Activated B cell treated with CpG ODN at 0.5 μM for 24 hours (primary cell): ENCODE results near the gene CDC42EP3. TPM values are rescaled to one million over a fixed set of nuclear protein-coding genes. Genes with fewer than 3 reads are reported as not detected.

Experiments used
- ATAC-seq: fragments of 200-7000 bp; cut with Tn5 transposase; one replicate; pipeline ENCODE4 v1.10.0; 2021; ENCODE audit warnings: low read depth, mild to moderate bottlenecking, moderate library complexity
- CTCF ChIA-PET: fragments of 350-600 bp; sonication (Branson Sonifier 250); formaldehyde crosslinking; loops from one replicate; lab custom pipeline; 2021; ENCODE audit warnings: antibody characterized with exemption; lab: Charles Lee
- POLR2A ChIA-PET: fragments of 350-600 bp; sonication (Branson Sonifier 250); formaldehyde crosslinking; loops from one replicate; lab custom pipeline; 2021; ENCODE audit warnings: antibody characterized with exemption; lab: Charles Lee
- DNase-seq: peaks from one replicate; pipeline ENCODE4 v3.0.0; 2022
- H3K27ac Mint-ChIP-seq: one replicate; pipeline ENCODE4 v1.8.0; 2020; ENCODE audit warnings: mixed read lengths
- H3K27me3 Mint-ChIP-seq: one replicate; pipeline ENCODE4 v1.8.0; 2021; ENCODE audit warnings: mixed read lengths
- H3K36me3 Mint-ChIP-seq: one replicate; pipeline ENCODE4 v1.8.0; 2021; ENCODE audit warnings: low read depth, mixed read lengths
- H3K4me1 Mint-ChIP-seq: one replicate; pipeline ENCODE4 v1.8.0; 2021; ENCODE audit warnings: mixed read lengths
- H3K4me3 Mint-ChIP-seq: one replicate; pipeline ENCODE4 v1.8.0; 2020; ENCODE audit warnings: mild to moderate bottlenecking, mixed read lengths
- H3K9me3 Mint-ChIP-seq: one replicate; pipeline ENCODE4 v1.8.0; 2020; ENCODE audit warnings: mixed read lengths
- CTCF ChIP-seq: fragments of 200-600 bp; IDR thresholded peaks from one replicate; pipeline ENCODE4 v1.8.0; 2022; ENCODE audit warnings: antibody characterized with exemption, mild to moderate bottlenecking
- intact Hi-C: fragments of 100-400 bp; cut with micrococcal nuclease; formaldehyde crosslinking; loops from one replicate; pipeline ENCODE4 v1.15.1; 2024
- total RNA-seq: library from RNA; stranded (reverse); gene quantifications from 2 replicates; pipeline ENCODE4 v1.2.3, GENCODE V29; 2022

CDC42EP3 gene
- total RNA-seq, 1 donor from 2014 or later: 33.2 TPM

GRCh38 chr2:37713258-37713700, 41.8 kb upstream of the CDC42EP3 start:
- ChIA-PET POLR2A (no interaction called here), CTCF (no interaction called here)
- Mint-ChIP-seq H3K4me3 (no peak overlapping the region), H3K27me3 (no peaks in the 10 kb centered on the region), H3K4me1 (peaks cover 24% of the 10 kb centered on the region), H3K36me3 (no peaks in the 10 kb centered on the region), H3K9me3 (peaks cover 10% of the 10 kb centered on the region), H3K27ac (no peak overlapping the region)
- TF ChIP-seq CTCF: no peak
- ATAC-seq (peak; percentile 40), DNase-seq (no peak)
- intact Hi-C loops: no loop called here

- no peak for DNase-seq
- POLR2A ChIA-PET: interaction anchor here (0.5 kb wide), 1 partner anchor 298 kb away, joined by 4 read pairs; no protein-coding TSS in a partner anchor
- no peaks in the 10 kb centered on the region for H3K27me3 Mint-ChIP-seq
- H3K4me1 Mint-ChIP-seq: peaks cover 37% of the 10 kb centered on the region
- H3K36me3 Mint-ChIP-seq: no peaks in the 10 kb centered on the region
- ATAC-seq: no peak
- peaks cover 10% of the 10 kb centered on the region for H3K9me3 Mint-ChIP-seq
- no peak overlapping the region for H3K27ac Mint-ChIP-seq
- H3K4me3 Mint-ChIP-seq: no peak overlapping the region
- CTCF ChIA-PET: no interaction called here
- no peak for TF ChIP-seq CTCF
- intact Hi-C loops: no loop called here
Measured at GRCh38 chr2:37711831-37712230, 40.4 kb upstream of the CDC42EP3 start.

GRCh38 chr2:37711308-37711731, 39.9 kb upstream of the CDC42EP3 start:
- H3K4me1 Mint-ChIP-seq: peaks cover 39% of the 10 kb centered on the region
- H3K9me3 Mint-ChIP-seq: peaks cover 9% of the 10 kb centered on the region
- CTCF ChIA-PET: no interaction called here
- DNase-seq (no peak), ATAC-seq (no peak)
- no peaks in the 10 kb centered on the region for H3K36me3 Mint-ChIP-seq
- no peak overlapping the region for H3K27ac Mint-ChIP-seq
- POLR2A ChIA-PET: no interaction called here
- no peak overlapping the region for H3K4me3 Mint-ChIP-seq
- H3K27me3 Mint-ChIP-seq: no peaks in the 10 kb centered on the region
- intact Hi-C loops: no loop called here
- TF ChIP-seq CTCF: no peak

GRCh38 chr2:37709111-37709510, 37.7 kb upstream of the CDC42EP3 start:
- DNase-seq (no peak), ATAC-seq (no peak)
- Mint-ChIP-seq H3K36me3 (no peaks in the 10 kb centered on the region), H3K4me1 (peaks cover 39% of the 10 kb centered on the region), H3K9me3 (no peaks in the 10 kb centered on the region), H3K27ac (no peak overlapping the region), H3K27me3 (no peaks in the 10 kb centered on the region), H3K4me3 (no peak overlapping the region)
- POLR2A ChIA-PET: no interaction called here
- no peak for TF ChIP-seq CTCF
- intact Hi-C loops: no loop called here
- CTCF ChIA-PET: no interaction called here

- ChIA-PET CTCF (no interaction called here), POLR2A (no interaction called here)
- no peak overlapping the region for H3K4me3 Mint-ChIP-seq
- intact Hi-C loops: no loop called here
- H3K4me1 Mint-ChIP-seq: peaks cover 31% of the 10 kb centered on the region
- ATAC-seq: no peak
- TF ChIP-seq CTCF: no peak
- no peaks in the 10 kb centered on the region for H3K27me3 Mint-ChIP-seq
- H3K36me3 Mint-ChIP-seq: no peaks in the 10 kb centered on the region
- H3K9me3 Mint-ChIP-seq: no peaks in the 10 kb centered on the region
- DNase-seq: no peak
- no peak overlapping the region for H3K27ac Mint-ChIP-seq
Measured at GRCh38 chr2:37708146-37708545, 36.7 kb upstream of the CDC42EP3 start.
